ENCODE results near the gene PTGER3.

Gene PTGER3

DNA sequence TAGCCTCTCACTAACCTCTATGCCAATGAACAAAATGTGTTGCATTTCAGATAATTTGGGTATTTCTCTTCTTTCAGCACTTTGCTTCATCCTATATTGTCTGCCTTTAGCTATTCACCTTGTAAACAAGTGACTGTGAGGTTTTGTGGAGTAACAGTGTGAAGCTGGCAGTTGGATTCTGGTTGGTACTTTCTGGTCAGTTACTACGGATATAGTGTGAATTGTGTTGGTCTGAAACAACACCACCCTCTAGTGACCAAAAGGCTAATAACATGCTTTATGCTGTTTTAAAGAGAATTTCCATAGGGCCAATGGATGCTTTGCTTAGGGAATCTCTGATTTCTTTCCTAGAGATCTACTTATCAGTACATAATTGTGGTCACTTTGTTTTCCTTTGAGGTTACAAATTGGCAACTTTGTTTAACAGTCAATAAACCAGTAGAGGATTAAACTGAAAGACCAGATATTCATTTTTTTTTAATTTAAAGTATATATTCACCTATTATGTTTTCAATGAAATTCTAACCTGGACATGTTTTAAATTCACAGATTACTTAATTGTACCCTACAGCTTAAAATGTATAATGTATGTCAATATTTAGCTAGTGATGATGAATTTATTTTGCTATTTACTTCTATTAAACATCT, 2.5 kb upstream of the PTGER3 start:
- H3K27ac ChIP-seq = no peak overlapping the region
- TF ChIP-seq, protein P1, sequence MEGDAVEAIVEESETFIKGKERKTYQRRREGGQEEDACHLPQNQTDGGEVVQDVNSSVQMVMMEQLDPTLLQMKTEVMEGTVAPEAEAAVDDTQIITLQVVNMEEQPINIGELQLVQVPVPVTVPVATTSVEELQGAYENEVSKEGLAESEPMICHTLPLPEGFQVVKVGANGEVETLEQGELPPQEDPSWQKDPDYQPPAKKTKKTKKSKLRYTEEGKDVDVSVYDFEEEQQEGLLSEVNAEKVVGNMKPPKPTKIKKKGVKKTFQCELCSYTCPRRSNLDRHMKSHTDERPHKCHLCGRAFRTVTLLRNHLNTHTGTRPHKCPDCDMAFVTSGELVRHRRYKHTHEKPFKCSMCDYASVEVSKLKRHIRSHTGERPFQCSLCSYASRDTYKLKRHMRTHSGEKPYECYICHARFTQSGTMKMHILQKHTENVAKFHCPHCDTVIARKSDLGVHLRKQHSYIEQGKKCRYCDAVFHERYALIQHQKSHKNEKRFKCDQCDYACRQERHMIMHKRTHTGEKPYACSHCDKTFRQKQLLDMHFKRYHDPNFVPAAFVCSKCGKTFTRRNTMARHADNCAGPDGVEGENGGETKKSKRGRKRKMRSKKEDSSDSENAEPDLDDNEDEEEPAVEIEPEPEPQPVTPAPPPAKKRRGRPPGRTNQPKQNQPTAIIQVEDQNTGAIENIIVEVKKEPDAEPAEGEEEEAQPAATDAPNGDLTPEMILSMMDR (IDR thresholded peaks at IDR 0.05) = peak; percentile 84
- no peak for TF ChIP-seq ZFX (IDR thresholded peaks at IDR 0.05; ENCODE audit: borderline replicate concordance)

DNA sequence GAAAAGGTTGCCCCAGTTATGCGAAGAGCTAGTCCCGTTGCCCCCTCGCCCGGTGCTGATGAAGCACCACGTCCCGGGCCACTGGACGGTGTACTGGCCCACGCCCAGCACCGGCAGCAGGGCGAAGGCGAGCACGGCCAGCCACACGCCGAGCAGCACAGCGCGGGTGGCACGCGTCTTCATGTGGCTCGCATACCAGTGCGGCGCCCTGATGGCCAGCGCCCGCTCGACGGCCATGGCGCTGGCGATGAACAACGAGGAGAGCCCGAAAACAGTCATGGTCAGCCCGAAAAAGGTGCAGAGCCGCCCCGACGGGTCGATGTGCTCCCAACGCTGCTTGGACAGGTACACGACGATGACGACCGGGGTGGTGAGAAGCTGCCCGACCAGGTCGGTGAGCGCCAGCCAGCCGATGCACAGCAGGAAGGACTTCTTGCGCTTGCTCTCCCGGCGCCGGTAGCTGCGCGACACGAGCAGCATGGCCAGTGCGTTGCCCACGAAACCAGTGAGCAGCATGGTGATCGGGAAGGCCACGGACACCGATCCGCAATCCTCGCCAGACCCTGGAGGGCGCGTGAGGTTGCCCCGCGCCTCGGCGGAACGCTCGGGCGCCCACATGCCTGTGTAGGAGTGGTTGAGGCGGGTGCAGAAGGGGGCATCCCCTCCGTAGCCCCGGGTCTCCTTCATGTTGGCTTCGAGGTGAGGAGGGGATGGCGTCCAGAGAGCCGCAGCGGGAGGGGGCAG, 553 bp downstream of the PTGER3 start:
- TF ChIP-seq, protein P1 (IDR thresholded peaks at IDR 0.05) = no peak
- TF ChIP-seq ZFX (IDR thresholded peaks at IDR 0.05; ENCODE audit: borderline replicate concordance) = no peak
- no peak overlapping the region for H3K27ac ChIP-seq

DNA sequence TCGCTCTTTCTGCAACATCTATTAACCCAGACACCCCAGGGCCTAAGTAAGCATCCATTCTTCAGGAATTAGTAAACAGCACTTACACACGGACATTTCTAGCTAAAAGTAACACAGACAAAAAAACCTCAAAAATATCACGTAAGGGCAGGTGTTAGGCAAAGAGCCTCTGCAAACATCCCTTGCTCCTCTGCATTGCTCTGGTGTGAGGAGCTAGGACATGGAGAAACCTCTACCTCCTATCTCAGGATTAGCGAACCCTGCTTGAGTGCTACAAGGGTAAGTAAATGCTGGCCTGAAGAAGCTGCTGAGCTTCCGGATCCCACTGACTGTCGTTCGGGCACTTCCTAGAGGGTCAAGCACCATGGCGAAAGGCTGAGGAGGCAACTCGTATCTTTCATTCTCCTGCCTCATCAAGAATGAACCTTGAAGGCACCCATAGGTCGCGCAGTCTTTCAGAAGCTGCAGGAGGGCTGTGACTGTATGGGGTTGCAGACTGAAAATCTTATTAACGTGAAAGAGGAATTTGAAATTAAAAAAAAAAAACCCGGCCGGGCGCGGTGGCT, 2.1 kb downstream of the PTGER3 start:
- TF ChIP-seq ZFX (IDR thresholded peaks at IDR 0.05; ENCODE audit: borderline replicate concordance) = no peak
- TF ChIP-seq, protein P1 (IDR thresholded peaks at IDR 0.05) = no peak
- no peak overlapping the region for H3K27ac ChIP-seq

DNA sequence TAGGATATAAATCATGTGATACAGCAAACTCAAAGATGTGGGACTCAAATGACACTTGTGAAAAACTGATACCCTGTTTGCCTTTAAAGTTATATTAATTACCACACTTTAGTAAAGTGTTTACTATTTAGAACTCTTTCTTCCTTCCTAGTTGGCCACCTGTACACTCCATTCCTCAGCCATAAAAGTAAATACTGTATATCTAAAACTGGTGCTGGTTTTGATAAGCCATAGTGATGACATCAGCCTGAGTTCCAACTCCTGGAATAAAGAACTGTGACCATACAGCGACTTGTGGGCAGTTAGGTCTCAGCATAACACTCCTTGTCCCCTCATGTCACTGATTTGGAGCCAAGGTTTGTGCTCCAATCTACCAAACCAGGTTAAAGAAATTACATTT, 2.8 kb downstream of the PTGER3 start:
- H3K27ac ChIP-seq = no peak overlapping the region

DNA sequence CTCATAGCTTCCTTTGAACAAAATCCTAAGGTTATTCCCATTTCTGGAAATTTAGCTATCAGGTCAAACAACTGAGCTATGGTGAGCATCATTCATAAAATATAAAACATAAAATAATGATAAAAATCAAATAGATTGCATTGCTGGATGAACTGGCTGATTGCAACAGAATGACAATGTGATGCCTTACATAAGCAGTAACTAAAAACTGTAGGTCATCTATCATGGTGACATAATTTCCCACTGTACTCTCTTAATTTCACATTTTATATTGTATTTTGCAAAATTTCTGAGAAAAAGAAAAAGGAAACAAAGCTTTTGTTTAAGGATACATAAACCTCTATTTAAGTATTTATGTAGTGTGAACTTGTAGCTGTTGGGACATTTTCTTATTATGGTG, 4.6 kb downstream of the PTGER3 start:
- H3K27ac ChIP-seq = no peak overlapping the region
- TF ChIP-seq ZFX (IDR thresholded peaks at IDR 0.05; ENCODE audit: borderline replicate concordance) = no peak
- TF ChIP-seq, protein P1 (IDR thresholded peaks at IDR 0.05) = no peak

More for the DNA sequence above, 2.8 kb downstream of the PTGER3 start:
- TF ChIP-seq, protein P1 (IDR thresholded peaks at IDR 0.05) = no peak
- no peak for TF ChIP-seq ZFX (IDR thresholded peaks at IDR 0.05; ENCODE audit: borderline replicate concordance)

DNA sequence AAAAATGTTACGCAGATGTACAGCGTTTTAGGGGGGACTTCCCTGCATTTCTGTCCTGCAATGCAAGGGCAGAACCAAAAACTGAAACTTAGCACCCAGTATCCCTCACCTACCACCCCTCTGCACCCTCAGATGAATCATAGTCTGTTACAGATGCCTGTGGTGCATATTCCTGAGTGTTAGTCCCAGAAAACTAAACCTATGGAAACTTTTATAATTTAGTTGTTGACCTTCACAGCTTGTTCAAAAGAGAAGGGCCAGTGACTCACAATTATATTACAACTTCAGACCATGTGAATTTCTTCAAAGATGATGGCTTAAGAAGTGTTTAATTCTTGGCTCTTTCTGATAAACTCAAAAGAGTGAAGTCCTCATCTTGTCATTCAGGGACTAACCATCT, 5.8 kb downstream of the PTGER3 start:
- TF ChIP-seq ZFX (IDR thresholded peaks at IDR 0.05; ENCODE audit: borderline replicate concordance) = no peak
- TF ChIP-seq, protein P1 (IDR thresholded peaks at IDR 0.05) = no peak
- no peak overlapping the region for H3K27ac ChIP-seq
